ENCODE measurements around the gene RTN4RL1. TPM values are rescaled to one million over a fixed set of nuclear protein-coding genes. Genes with fewer than 3 reads are reported as not detected.

RTN4RL1 gene
- polyA plus RNA-seq, 1 donor (not counting 4 experiments of a cell fraction or from before 2014, with no cell fraction given) = 2.3 TPM

GRCh38 chr17:2062571-2063183, 37.5 kb upstream of the RTN4RL1 start:
- peaks cover 3% of the 10 kb centered on the region for H3K79me2 ChIP-seq (ENCODE audit: control insufficient read depth, insufficient read depth, low read length)
- dilution Hi-C loops (cut with MboI; ENCODE audit: extremely low pct_ligation_motif_present, low sequenced_read_pairs) = no loop called here
- peaks cover 4% of the 10 kb centered on the region for H4K20me1 ChIP-seq (ENCODE audit: control insufficient read depth, extremely low read depth, insufficient read depth, low read length)
- FAIRE-seq = no peak
- no peaks in the 10 kb centered on the region for H3K9me1 ChIP-seq (ENCODE audit: control insufficient read depth, extremely low read depth, insufficient read depth, low read length)
- H3K9me3 ChIP-seq (ENCODE audit: control insufficient read depth, low read depth, low read length) = no peaks in the 10 kb centered on the region
- no peaks in the 10 kb centered on the region for H3K27me3 ChIP-seq (ENCODE audit: control insufficient read depth, extremely low read depth, insufficient read depth, low read length)
- H3K4me2 ChIP-seq (ENCODE audit: control insufficient read depth, extremely low read depth, insufficient read depth, low read depth, low read length) = no peak overlapping the region
- no peaks in the 10 kb centered on the region for H3K4me1 ChIP-seq (ENCODE audit: control insufficient read depth, extremely low read depth, insufficient read depth, low read length)
- no peak for TF ChIP-seq EZH2 (IDR thresholded peaks at IDR 0.05; ENCODE audit: low read length)
- TF ChIP-seq, protein P1, sequence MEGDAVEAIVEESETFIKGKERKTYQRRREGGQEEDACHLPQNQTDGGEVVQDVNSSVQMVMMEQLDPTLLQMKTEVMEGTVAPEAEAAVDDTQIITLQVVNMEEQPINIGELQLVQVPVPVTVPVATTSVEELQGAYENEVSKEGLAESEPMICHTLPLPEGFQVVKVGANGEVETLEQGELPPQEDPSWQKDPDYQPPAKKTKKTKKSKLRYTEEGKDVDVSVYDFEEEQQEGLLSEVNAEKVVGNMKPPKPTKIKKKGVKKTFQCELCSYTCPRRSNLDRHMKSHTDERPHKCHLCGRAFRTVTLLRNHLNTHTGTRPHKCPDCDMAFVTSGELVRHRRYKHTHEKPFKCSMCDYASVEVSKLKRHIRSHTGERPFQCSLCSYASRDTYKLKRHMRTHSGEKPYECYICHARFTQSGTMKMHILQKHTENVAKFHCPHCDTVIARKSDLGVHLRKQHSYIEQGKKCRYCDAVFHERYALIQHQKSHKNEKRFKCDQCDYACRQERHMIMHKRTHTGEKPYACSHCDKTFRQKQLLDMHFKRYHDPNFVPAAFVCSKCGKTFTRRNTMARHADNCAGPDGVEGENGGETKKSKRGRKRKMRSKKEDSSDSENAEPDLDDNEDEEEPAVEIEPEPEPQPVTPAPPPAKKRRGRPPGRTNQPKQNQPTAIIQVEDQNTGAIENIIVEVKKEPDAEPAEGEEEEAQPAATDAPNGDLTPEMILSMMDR (optimal IDR thresholded peaks at IDR 0.05 in 1 of 3, IDR thresholded peaks at IDR 0.05 in 1 of 3, conservative IDR thresholded peaks at IDR 0.05 in 1 of 3; ENCODE audit: extremely low read depth in 1 of 3, insufficient read depth in 2 of 3, low read length in 3 of 3) = no peak
- H2AFZ ChIP-seq (ENCODE audit: control insufficient read depth, low read length) = no peak overlapping the region
- peaks cover 20 to 28% of the 10 kb centered on the region in 2 experiments for H3K36me3 ChIP-seq (ENCODE audit: control insufficient read depth in 2 of 2, extremely low read depth in 1 of 2, insufficient read depth in 2 of 2, low read length in 2 of 2)
- no peak overlapping the region for H3K27ac ChIP-seq (ENCODE audit: control insufficient read depth, insufficient read depth, low read length)
- DNase-seq (ENCODE audit: low read depth, low spot score) = no peak
- no peak overlapping the region for H3K9ac ChIP-seq (ENCODE audit: control insufficient read depth, extremely low read depth, insufficient read depth, low read length)
- H3K4me3 ChIP-seq (ENCODE audit: control insufficient read depth in 2 of 3, extremely low read depth in 1 of 3, insufficient read depth in 2 of 3, low read depth in 1 of 3, low read length in 3 of 3) = no peak overlapping the region

- peaks cover 5% of the 10 kb centered on the region for H3K79me2 ChIP-seq (ENCODE audit: control insufficient read depth, insufficient read depth, low read length)
- no peak overlapping the region for H3K27ac ChIP-seq (ENCODE audit: control insufficient read depth, insufficient read depth, low read length)
- H3K27me3 ChIP-seq (ENCODE audit: control insufficient read depth, extremely low read depth, insufficient read depth, low read length) = peaks cover 2% of the 10 kb centered on the region
- dilution Hi-C loops (cut with MboI; ENCODE audit: extremely low pct_ligation_motif_present, low sequenced_read_pairs) = no loop called here
- peaks cover 17 to 22% of the 10 kb centered on the region in 2 experiments for H3K36me3 ChIP-seq (ENCODE audit: control insufficient read depth in 2 of 2, extremely low read depth in 1 of 2, insufficient read depth in 2 of 2, low read length in 2 of 2)
- no peaks in the 10 kb centered on the region for H3K9me1 ChIP-seq (ENCODE audit: control insufficient read depth, extremely low read depth, insufficient read depth, low read length)
- H4K20me1 ChIP-seq (ENCODE audit: control insufficient read depth, extremely low read depth, insufficient read depth, low read length) = peaks cover 4% of the 10 kb centered on the region
- no peaks in the 10 kb centered on the region for H3K9me3 ChIP-seq (ENCODE audit: control insufficient read depth, low read depth, low read length)
- no peaks in the 10 kb centered on the region for H3K4me1 ChIP-seq (ENCODE audit: control insufficient read depth, extremely low read depth, insufficient read depth, low read length)
- H3K4me3 ChIP-seq (ENCODE audit: control insufficient read depth in 2 of 3, extremely low read depth in 1 of 3, insufficient read depth in 2 of 3, low read depth in 1 of 3, low read length in 3 of 3) = no peak overlapping the region
- no peak overlapping the region for H2AFZ ChIP-seq (ENCODE audit: control insufficient read depth, low read length)
- TF ChIP-seq, protein P1 (optimal IDR thresholded peaks at IDR 0.05 in 1 of 3, IDR thresholded peaks at IDR 0.05 in 1 of 3, conservative IDR thresholded peaks at IDR 0.05 in 1 of 3; ENCODE audit: extremely low read depth in 1 of 3, insufficient read depth in 2 of 3, low read length in 3 of 3) = no peak
- no peak for TF ChIP-seq EZH2 (IDR thresholded peaks at IDR 0.05; ENCODE audit: low read length)
- DNase-seq (ENCODE audit: low read depth, low spot score) (no peak), FAIRE-seq (no peak)
- H3K4me2 ChIP-seq (ENCODE audit: control insufficient read depth, extremely low read depth, insufficient read depth, low read depth, low read length) = no peak overlapping the region
- H3K9ac ChIP-seq (ENCODE audit: control insufficient read depth, extremely low read depth, insufficient read depth, low read length) = no peak overlapping the region
Observed at GRCh38 chr17:2061441-2061958, 36.4 kb upstream of the RTN4RL1 start.

All from keratinocyte (primary cell).